Kidney (tissue), 14 donors: ENCODE results near the gene CABLES2. TPM values are rescaled to one million over a fixed set of nuclear protein-coding genes. Genes with fewer than 3 reads are reported as not detected.

ENCODE experiments used
- DNase-seq, 5 donors: peaks; one replicate each; pipeline ENCODE4 v3.0.0-alpha.2; 2013 to 2020
- FAIRE-seq: peaks from 2 replicates; lab custom pipeline; 2012; peaks lifted over from hg19 to GRCh38; lab: Jason Lieb, UNC
- H3K27ac ChIP-seq, 2 donors: one replicate each; pipeline ENCODE4 v1.7.0; 2013; ENCODE audit warnings: low read depth in 2 of 2, low read length in 2 of 2, inconsistent platforms in 1 of 2
- H3K27me3 ChIP-seq: one replicate; pipeline ENCODE4 v1.7.1; 2013; ENCODE audit warnings: low read length, inconsistent platforms; ENCODE audit not compliant: control insufficient read depth, insufficient read depth
- H3K36me3 ChIP-seq, 3 donors: one replicate each; pipeline versions ENCODE4 v1.7.0 to v1.7.1; 2013; ENCODE audit warnings: low read length in 3 of 3, control low read depth in 1 of 3, inconsistent platforms in 1 of 3; ENCODE audit not compliant: insufficient read depth in 3 of 3, control insufficient read depth in 2 of 3
- H3K4me1 ChIP-seq, 3 donors: one replicate each; pipeline versions ENCODE4 v1.7.0 to v1.7.1; 2013; ENCODE audit warnings: low read length in 3 of 3, inconsistent platforms in 1 of 3, low read depth in 1 of 3; ENCODE audit not compliant: control insufficient read depth in 2 of 3, insufficient read depth in 2 of 3
- H3K4me3 ChIP-seq, 3 donors: one replicate each; pipeline versions ENCODE4 v1.7.0 to v1.8.1; 2013; ENCODE audit warnings: low read length in 3 of 3, control low read depth in 1 of 3, inconsistent platforms in 1 of 3
- H3K9ac ChIP-seq, 3 donors: one replicate each; pipeline versions ENCODE4 v1.7.0 to v1.7.1; 2013; ENCODE audit warnings: low read length in 3 of 3, control low read depth in 1 of 3, inconsistent platforms in 1 of 3
- H3K9me3 ChIP-seq, 3 donors: one replicate each; pipeline versions ENCODE4 v1.7.0 to v1.7.1; 2013; ENCODE audit warnings: low read length in 3 of 3, control low read depth in 1 of 3, inconsistent platforms in 1 of 3; ENCODE audit not compliant: control insufficient read depth in 2 of 3, insufficient read depth in 1 of 3
- intact Hi-C: fragments of 100-400 bp; cut with DNase I; formaldehyde crosslinking; loops from one replicate; pipeline ENCODE4 v1.11.1; 2022
- polyA plus RNA-seq: library from polyadenylated mRNA; stranded (reverse); fragments of 350-450 nt; fragmentation: Illumina TruSeq; extraction: RNeasy Lipid Tissue Mini Kit (QIAGEN cat#74804); gene quantifications from one replicate; pipeline ENCODE4 v1.2.3, GENCODE V29; 2014; ENCODE audit warnings: low read depth, low replicate concordance; ENCODE audit not compliant: insufficient read depth
- total RNA-seq: library from RNA; stranded (reverse); fragmentation: NEBNext Ultra II Directional; extraction: Animal tissue kit (Norgen Biotek cat#: 25700); gene quantifications from one replicate; pipeline ENCODE4 v1.2.1, GENCODE V29; 2021
- TF ChIP-seq, protein P1 (sequence below): IDR thresholded peaks from 3 replicates; pipeline ENCODE4 v1.5.1; 2012; ENCODE audit warnings: mild to moderate bottlenecking, moderate library complexity, borderline replicate concordance; ENCODE audit not compliant: insufficient read depth; ENCODE audit errors: extremely low read depth
- donor health status: control.
- donor health status: control.
- donor health status: control.
- donor health status: control.
- donor health status: control.
- donor health status: DM: yes; HTN: yes; CAD: no.
- donor health status: Normal renal cell carcinoma (clear cell type).

Gene CABLES2
- total and polyA plus RNA-seq, 2 donors from 2014 or later = 2.0 to 4.5 TPM

DNA sequence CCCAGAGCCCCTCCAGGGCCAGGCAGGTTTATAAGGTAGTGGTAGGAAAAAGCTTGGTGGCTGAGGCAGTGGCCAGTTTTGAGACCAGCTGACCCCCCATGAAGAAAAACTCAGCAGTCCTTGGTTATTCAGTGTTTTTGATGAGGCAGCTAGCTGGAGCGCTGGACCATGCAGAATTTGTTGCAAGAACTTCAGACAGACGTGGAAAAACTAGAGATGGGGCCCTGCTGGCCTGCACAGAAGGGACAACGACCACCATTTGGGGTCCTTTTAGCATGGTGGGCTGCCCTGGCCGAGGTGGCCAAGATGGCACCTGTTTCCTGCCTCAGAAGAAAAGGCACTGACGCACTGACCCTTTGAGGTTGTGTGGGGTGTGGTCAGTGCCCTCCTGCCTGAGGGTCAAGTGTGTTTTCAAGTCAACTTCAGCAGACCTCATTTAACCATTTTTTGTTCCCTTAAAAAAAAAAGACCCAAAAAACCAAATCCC lies 17.4 kb downstream of the CABLES2 start:
- peaks cover 0 to 13% (median 13%) of the 10 kb centered on the region in 3 donors for H3K4me1 ChIP-seq
- H3K27ac ChIP-seq = no peak overlapping the region
- TF ChIP-seq, protein P1, sequence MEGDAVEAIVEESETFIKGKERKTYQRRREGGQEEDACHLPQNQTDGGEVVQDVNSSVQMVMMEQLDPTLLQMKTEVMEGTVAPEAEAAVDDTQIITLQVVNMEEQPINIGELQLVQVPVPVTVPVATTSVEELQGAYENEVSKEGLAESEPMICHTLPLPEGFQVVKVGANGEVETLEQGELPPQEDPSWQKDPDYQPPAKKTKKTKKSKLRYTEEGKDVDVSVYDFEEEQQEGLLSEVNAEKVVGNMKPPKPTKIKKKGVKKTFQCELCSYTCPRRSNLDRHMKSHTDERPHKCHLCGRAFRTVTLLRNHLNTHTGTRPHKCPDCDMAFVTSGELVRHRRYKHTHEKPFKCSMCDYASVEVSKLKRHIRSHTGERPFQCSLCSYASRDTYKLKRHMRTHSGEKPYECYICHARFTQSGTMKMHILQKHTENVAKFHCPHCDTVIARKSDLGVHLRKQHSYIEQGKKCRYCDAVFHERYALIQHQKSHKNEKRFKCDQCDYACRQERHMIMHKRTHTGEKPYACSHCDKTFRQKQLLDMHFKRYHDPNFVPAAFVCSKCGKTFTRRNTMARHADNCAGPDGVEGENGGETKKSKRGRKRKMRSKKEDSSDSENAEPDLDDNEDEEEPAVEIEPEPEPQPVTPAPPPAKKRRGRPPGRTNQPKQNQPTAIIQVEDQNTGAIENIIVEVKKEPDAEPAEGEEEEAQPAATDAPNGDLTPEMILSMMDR = no peak
- FAIRE-seq = no peak
- intact Hi-C loops = no loop called here
- no peak overlapping the region for H3K9ac ChIP-seq
- no peaks in the 10 kb centered on the region for H3K9me3 ChIP-seq
- no peak overlapping the region for H3K4me3 ChIP-seq
- peaks cover 3 to 12% (median 5%) of the 10 kb centered on the region in 3 donors for H3K36me3 ChIP-seq
- H3K27me3 ChIP-seq = no peaks in the 10 kb centered on the region
- no peak for DNase-seq

DNA sequence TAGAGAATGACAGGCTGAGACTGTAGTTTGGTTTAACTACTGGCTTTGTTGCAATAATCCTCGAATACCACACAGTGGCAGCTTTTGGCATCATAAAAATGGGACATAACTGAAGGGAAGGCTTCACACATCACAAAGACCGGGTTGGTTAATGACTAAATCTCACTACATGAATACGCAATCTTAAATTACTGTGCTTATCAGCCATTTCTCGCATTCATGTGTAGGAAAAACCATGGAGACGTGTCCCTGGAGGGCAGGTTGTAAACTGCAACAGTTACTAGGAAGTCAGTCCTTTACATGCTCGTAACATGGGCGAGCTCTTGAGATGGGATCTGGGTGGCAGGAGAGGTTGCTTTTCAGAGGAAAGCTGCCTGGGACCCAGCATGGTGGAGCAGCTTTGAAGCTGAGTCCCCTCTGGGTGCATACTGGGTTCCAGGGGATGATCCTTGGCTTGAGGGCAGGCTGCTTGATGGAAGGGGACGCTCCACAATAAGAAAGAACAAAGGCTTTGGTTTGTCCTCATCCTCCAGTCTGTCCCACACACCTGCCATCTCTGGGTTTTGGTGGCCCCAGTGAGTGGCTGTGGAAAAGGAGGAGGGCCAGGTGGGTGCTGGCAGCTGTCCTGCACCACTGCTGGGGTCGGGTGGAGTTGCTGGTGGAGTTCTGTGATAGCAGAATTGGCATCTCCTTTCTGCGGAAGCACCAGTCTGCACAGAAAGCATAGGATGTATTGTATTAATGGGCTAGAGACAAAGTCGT lies 18.1 kb downstream of the CABLES2 start:
- H3K4me1 ChIP-seq = peaks cover 0 to 13% (median 13%) of the 10 kb centered on the region in 3 donors
- H3K9ac ChIP-seq = no peak overlapping the region
- peaks cover 3 to 12% (median 5%) of the 10 kb centered on the region in 3 donors for H3K36me3 ChIP-seq

DNA sequence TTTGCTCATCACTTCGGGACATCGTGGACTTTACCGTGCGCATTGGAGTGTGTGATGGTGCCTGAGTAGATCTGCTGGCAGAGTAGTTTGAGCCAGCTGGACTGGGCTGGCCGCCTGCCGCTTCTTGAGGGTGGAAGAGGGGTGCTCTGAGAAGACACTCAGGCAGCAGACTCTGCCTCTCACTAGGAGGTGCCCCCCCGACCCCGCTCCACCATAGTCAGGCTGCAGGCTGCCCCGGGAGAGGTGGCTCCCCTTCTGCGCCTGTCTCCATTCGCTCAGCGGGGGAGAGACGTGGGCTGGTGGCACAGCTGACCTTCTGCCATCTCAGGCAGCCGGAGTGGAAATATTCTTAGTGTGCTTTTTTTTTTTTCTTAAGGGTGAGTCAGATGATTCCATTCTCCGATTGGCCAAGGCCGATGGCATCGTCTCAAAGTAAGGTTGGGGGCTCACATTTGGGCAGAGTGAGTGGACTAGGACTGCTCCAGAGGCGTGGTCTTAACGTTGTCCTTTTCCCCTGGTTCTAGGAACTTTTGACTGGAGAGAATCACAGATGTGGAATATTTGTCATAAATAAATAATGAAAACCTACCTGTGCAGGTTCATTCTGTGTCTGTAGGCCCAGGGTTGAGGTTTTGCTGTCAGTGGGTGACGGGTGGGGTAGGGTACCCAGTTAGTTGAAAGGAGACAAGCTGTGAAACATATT lies 19.0 kb downstream of the CABLES2 start:
- FAIRE-seq (no peak), DNase-seq (no peak)
- H3K9ac ChIP-seq = peak overlapping the region; percentile 41 to 91 (median 88)
- H3K27me3 ChIP-seq = no peaks in the 10 kb centered on the region
- peaks cover 0 to 13% (median 13%) of the 10 kb centered on the region in 3 donors for H3K4me1 ChIP-seq
- TF ChIP-seq, protein P1 = no peak
- no peak overlapping the region for H3K27ac ChIP-seq
- no peaks in the 10 kb centered on the region for H3K9me3 ChIP-seq
- intact Hi-C loops = no loop called here
- H3K4me3 ChIP-seq = peak overlapping the region; percentile 80 to 90 (median 86)
- H3K36me3 ChIP-seq = peaks cover 3 to 12% (median 5%) of the 10 kb centered on the region in 3 donors

More for the DNA sequence above, 18.1 kb downstream of the CABLES2 start:
- intact Hi-C loops = no loop called here
- DNase-seq (no peak), FAIRE-seq (no peak)
- TF ChIP-seq, protein P1 = no peak
- Histone ChIP-seq H3K27me3 (no peaks in the 10 kb centered on the region), H3K4me3 (no peak overlapping the region), H3K27ac (no peak overlapping the region), H3K9me3 (no peaks in the 10 kb centered on the region)
